GM19099 (cell line): ENCODE results near the gene DACH2.

Experiments used
- POLR2A ChIP-seq: IDR thresholded peaks from 3 replicates; pipeline ENCODE4 v1.6.1; 2011; ENCODE audit warnings: low read depth; ENCODE audit not compliant: insufficient read length; ENCODE audit errors: extremely low read depth

DACH2 gene

DNA sequence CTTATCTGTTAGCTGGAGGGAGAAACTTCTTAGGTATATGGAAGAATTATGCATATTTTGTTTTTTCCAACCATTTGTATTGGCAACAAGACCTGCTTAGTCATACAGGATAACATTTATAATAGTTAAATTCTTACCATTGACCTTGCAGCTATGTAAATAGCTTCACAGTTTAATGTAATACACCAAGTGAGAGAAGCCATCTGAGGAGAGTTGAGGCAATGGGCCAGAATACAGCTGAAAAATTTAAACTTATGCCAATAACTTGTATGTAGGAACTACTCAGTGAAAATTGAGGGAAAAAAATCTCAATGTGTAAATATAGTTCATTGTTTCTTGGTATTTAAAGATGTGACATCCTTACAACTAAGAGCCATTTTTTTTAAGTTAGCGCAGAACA is 273.5 kb downstream of the DACH2 start:
- no peak for TF ChIP-seq POLR2A

- no peak for TF ChIP-seq POLR2A
These were observed 287.9 kb downstream of the DACH2 start for GRCh38 chrX:86436116-86436515.

DNA sequence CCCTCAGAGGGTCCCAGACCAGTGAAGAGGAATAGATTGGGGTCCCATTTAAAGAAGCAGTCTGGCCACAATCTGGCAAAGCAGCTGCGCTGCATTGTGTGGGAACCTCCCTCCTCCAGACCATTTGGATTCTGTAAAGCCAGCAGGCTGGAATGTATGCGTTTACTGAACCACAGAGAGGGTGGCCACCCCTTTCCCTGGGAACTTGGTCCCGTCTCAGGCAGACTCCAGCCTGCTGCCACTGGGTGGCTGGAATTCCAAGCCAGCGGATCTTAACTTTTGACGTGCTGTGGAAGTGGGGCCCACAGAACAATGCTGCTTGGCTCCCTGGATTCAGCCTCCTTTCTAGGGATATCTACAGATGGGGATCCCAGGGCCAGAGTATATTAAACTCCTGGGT is 307.2 kb downstream of the DACH2 start:
- no peak for TF ChIP-seq POLR2A

GRCh38 chrX:86460760-86461159 is 312.5 kb downstream of the DACH2 start:
- TF ChIP-seq POLR2A: no peak

DNA sequence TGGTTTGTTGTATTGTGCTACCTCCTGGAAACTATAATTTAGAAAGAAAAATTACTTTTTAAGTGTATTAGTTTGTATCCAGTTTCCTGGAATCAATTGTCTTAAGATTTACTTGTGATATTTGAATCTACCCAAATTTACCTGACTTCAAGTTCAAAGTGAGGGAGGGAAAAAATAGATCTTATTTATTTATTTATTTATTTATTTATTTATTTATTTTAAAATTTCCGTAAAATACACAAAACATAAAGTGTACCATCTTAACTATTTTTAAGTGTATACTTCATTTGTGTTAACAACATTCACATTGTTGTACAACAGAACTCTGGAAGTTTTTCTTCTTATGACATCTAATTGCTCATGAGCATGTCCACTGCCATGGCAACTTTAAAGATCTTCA is 356.0 kb downstream of the DACH2 start:
- TF ChIP-seq POLR2A: no peak

DNA sequence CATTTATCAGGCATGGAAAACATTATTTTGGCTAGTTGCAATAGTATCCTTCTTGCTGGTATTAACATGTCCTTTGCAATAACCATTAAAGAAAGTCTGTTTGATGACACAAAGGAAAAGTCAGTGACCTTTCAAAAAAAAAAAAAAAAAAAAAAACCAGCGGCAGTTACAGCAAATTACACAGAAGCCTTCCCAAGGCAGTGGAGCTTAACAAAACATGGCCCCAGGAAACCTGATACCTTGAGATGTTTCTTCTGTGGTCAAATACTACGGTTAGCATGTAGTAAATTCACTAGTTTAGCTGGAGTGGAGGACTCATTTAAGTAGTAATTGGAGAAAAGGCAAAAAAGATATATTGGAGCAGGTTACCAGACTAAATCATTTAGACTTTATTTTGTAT is 359.1 kb downstream of the DACH2 start:
- TF ChIP-seq POLR2A: no peak

DNA sequence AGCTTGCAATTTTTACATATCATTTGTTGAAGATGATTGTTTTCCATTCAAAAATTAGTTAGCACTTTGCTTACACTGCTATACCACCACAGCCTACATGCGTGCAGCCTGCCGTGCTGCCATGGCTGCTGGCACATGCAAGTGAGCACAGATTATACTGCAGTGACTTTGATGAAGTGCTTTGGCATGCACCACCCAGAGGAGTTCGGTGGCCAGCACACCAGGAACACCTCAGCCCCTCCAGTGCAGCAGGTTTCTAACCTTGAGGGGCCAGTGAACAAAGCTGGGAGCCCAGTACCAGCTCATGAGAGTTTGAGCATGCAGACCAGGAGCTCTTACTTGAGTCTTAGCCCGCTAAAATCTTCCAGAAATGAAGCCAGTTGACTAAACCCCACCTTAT is 431.5 kb downstream of the DACH2 start:
- no peak for TF ChIP-seq POLR2A

- no peak for TF ChIP-seq POLR2A
These were observed 456.4 kb downstream of the DACH2 start for GRCh38 chrX:86604607-86605006.

- TF ChIP-seq POLR2A: no peak
These were observed 548.7 kb downstream of the DACH2 start for GRCh38 chrX:86696951-86697350.

GRCh38 chrX:86711531-86712180 is 563.4 kb downstream of the DACH2 start:
- no peak for TF ChIP-seq POLR2A

- TF ChIP-seq POLR2A: no peak
These were observed 566.2 kb downstream of the DACH2 start for GRCh38 chrX:86714441-86714840.

DNA sequence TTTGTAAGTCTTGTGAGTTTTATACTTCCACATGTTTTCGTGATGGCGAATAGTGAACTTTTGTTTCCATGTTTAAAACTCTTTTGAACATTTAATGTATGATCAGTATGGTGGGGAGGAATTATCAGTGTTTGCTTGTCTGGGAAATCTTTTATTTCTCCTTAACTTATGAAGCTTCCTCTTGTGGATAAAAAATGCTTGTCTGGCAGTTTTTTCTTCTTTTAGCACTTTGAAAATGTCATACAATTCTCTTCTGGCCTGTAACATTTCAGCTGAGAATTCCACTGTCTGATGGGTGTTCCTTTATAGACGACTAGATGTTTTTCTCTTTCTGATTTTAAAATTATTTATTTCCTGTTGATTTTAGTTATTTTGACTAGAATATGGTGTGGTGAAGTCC is 576.0 kb downstream of the DACH2 start:
- no peak for TF ChIP-seq POLR2A

DNA sequence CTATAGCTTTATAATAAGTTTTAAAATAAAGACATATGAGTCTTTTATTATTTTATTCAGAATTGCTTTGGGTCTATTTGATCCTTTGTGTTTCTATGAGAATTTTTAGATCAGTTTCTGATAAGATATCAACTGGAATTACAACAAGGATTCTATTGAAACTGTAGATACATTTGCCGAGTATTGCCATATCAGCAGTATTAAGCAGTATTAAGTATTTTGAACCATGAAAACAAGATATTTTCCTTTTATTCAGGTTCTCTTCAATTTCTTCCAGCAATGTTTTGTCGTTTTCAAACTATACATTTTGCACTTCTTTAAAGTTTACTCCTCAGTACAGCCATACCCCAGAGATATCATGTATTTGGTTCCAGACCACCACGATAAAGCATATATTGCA is 598.8 kb downstream of the DACH2 start:
- TF ChIP-seq POLR2A: no peak

DNA sequence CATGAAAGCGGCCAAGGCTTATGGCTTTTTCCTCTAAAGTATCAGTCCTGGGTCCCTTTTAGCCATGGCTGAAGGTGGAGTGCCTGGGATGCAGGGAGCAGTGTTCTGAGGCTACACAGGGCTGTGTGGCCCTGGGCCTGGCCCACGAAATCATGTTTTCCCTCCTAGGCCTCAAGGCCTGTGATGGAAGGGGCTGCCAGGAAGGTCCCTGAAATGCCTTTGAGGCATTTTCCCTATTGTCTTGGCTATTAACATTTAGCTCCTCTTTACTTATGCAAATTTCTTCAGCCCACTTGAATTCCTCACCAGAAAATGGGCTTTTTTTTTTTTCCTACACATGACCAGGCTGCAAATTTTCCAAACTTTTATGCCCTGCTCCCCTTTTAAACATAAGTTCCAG is 657.0 kb downstream of the DACH2 start:
- no peak for TF ChIP-seq POLR2A

DNA sequence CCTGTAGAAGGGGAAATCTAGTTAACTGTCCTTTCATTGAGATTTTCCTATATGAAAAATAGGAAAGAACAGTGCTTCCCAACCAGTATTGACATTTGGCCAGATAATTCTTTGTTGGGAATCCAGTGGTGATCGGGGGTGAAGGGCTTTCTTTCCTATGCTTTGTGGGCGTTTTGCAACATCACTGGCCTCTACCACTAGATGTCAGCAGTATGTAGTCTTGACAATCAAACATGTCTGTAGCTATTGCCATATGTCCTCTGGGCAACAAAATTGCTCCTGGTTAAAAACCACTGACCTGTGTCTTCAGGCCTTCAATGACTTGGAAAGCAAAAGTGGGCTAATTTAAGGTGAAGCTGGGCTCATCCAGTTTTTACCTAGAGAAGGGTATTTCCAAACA is 658.5 kb downstream of the DACH2 start:
- TF ChIP-seq POLR2A: no peak

DNA sequence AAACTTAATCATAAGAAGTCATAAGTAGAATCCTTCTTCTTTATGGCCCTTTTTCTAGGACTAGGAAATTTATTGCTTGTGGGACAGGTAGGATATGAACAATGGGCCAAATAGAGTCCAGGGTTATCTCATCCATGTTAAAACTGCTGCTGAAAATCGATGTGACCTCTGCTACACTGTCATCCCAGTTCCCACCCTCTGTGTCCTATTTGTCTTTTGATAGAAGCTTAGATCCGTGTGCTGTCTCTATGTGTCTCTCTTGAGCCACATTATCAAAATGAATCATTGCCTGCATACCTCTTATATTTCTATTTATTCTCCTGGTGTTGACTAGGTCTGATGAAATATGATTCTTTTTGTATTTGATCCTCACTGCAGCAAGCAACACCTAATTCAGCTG is 661.4 kb downstream of the DACH2 start:
- no peak for TF ChIP-seq POLR2A

DNA sequence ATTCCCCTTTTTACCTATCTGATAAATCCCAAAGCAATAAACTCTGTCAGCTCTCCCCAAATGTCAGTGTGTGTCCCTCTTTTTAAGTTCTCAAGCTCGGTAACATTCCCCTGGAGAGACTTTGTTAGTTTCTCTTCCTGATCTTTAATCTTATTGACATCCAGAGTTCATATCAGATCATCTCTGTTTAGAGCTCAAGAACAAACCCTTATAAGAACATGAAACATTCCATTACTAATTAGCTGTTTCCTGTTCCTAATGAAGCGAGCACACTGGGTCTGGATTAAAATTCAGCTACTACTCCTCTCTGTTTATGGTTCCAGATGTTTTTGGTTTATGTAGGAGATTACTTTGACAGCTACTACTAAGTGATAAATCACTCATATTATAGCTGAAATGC is 681.5 kb downstream of the DACH2 start:
- no peak for TF ChIP-seq POLR2A
